H1 (cell line): ENCODE results near the gene TSN. TPM values are rescaled to one million over a fixed set of nuclear protein-coding genes. Genes with fewer than 3 reads are reported as not detected.

ENCODE experiments used
- CTCF ChIA-PET: fragments of 300-600 bp; sonication (Branson Sonifier 250); formaldehyde crosslinking; loops from one replicate; lab custom pipeline; 2021; ENCODE audit not compliant: partially characterized antibody; lab: Charles Lee
- POLR2A ChIA-PET: fragments of 300-600 bp; sonication (Branson Sonifier 250); formaldehyde crosslinking; loops from one replicate; lab custom pipeline; 2021; ENCODE audit warnings: inconsistent platforms; ENCODE audit not compliant: partially characterized antibody; lab: Charles Lee
- DNase-seq, 2 experiments: peaks; one replicate each; pipeline versions ENCODE4 v3.0.0 to v3.0.0-alpha.2; 2010 to 2022; ENCODE audit warnings: low spot score in 2 of 2, low read depth in 1 of 2, mixed read lengths in 1 of 2
- FAIRE-seq: peaks from 2 replicates; lab custom pipeline; 2011; peaks lifted over from hg19 to GRCh38; lab: Jason Lieb, UNC
- H2AFZ ChIP-seq: 2 replicates; pipeline ENCODE4 v1.8.1; 2012; ENCODE audit warnings: low read length, inconsistent platforms
- H2AK5ac ChIP-seq: 2 replicates; pipeline ENCODE4 v1.6.1; 2013; ENCODE audit warnings: low read depth, low read length
- H2BK120ac ChIP-seq: replicated peaks from 2 replicates; pipeline ENCODE3; 2013; ENCODE audit warnings: low read depth, low read length, inconsistent platforms
- H2BK12ac ChIP-seq: 2 replicates; pipeline ENCODE4 v1.6.1; 2013; ENCODE audit warnings: low read depth, low read length
- H2BK15ac ChIP-seq: 2 replicates; pipeline ENCODE4 v1.6.1; 2013; ENCODE audit warnings: low read length
- H2BK20ac ChIP-seq: 2 replicates; pipeline ENCODE4 v1.6.1; 2013; ENCODE audit warnings: low read length
- H2BK5ac ChIP-seq: 2 replicates; pipeline ENCODE4 v1.6.1; 2013; ENCODE audit warnings: low read depth, low read length
- H3K14ac ChIP-seq: 2 replicates; pipeline ENCODE4 v1.6.1; 2013; ENCODE audit warnings: inconsistent platforms; ENCODE audit not compliant: insufficient read length
- H3K18ac ChIP-seq: 2 replicates; pipeline ENCODE4 v1.6.1; 2013; ENCODE audit warnings: low read length; ENCODE audit errors: extremely low read depth
- H3K23ac ChIP-seq: 2 replicates; pipeline ENCODE4 v1.6.1; 2013; ENCODE audit warnings: inconsistent platforms; ENCODE audit not compliant: insufficient read length
- H3K23me2 ChIP-seq: 2 replicates; pipeline ENCODE4 v1.6.1; 2013; ENCODE audit warnings: low read depth, low read length
- H3K27ac ChIP-seq: 2 replicates; pipeline ENCODE4 v1.6.1; 2011; ENCODE audit warnings: low read depth, low read length, inconsistent platforms
- H3K27me3 ChIP-seq, 4 experiments: replicated peaks in 1 of 4; 1 replicate in 1 of 4; 2 replicates in 3 of 4; pipeline versions ENCODE4 v1.6.1 to v1.8.1; 2011 to 2013; ENCODE audit warnings: low read length in 3 of 4, mild to moderate bottlenecking in 3 of 4, inconsistent platforms in 2 of 4, mixed read lengths in 2 of 4, moderate library complexity in 1 of 4; ENCODE audit not compliant: control insufficient read depth in 3 of 4, insufficient read depth in 3 of 4; ENCODE audit errors: extremely low read depth in 1 of 4
- H3K36me3 ChIP-seq, 4 experiments: 2 replicates each; pipeline versions ENCODE4 v1.6.1 to v1.8.1; 2011 to 2013; ENCODE audit warnings: mild to moderate bottlenecking in 4 of 4, low read length in 3 of 4, moderate library complexity in 2 of 4, control low read depth in 1 of 4, inconsistent platforms in 1 of 4; ENCODE audit not compliant: insufficient read depth in 4 of 4, control insufficient read depth in 2 of 4
- H3K4ac ChIP-seq: replicated peaks from 2 replicates; pipeline ENCODE3; 2013; ENCODE audit warnings: low read length, low read depth, mixed read lengths, inconsistent platforms; ENCODE audit not compliant: insufficient read length
- H3K4me1 ChIP-seq, 4 experiments: replicated peaks in 1 of 4; 1 replicate in 1 of 4; 2 replicates in 3 of 4; pipeline versions ENCODE4 v1.6.1 to v1.8.1; 2011 to 2013; ENCODE audit warnings: low read length in 3 of 4, inconsistent platforms in 2 of 4, mixed read lengths in 1 of 4; ENCODE audit not compliant: insufficient read depth in 4 of 4, control insufficient read depth in 3 of 4
- H3K4me2 ChIP-seq, 2 experiments: 2 replicates each; pipeline versions ENCODE4 v1.6.1 to v1.8.1; 2011 to 2013; ENCODE audit warnings: low read depth in 2 of 2, low read length in 2 of 2, control low read depth in 1 of 2, inconsistent platforms in 1 of 2, mild to moderate bottlenecking in 1 of 2; ENCODE audit not compliant: insufficient read depth in 1 of 2
- H3K4me3 ChIP-seq, 4 experiments: fragments of 200-600, 300-600 bp in 1 of 4; sonication (generic), shearing (Covaris generic), sonication (Bioruptor Twin) in 1 of 4; 2 replicates each; pipeline versions ENCODE4 v1.5.1 to v1.8.1; 2011 to 2016; ENCODE audit warnings: low read length in 4 of 4, low read depth in 3 of 4, control low read depth in 2 of 4, inconsistent platforms in 2 of 4, mild to moderate bottlenecking in 2 of 4, mixed read lengths in 1 of 4, moderate library complexity in 1 of 4; ENCODE audit not compliant: insufficient read depth in 2 of 4; ENCODE audit errors: extremely low read depth in 1 of 4
- H3K56ac ChIP-seq: replicated peaks from 2 replicates; pipeline ENCODE3; 2013; ENCODE audit warnings: low read depth, mild to moderate bottlenecking, mixed read lengths, low read length, inconsistent platforms; ENCODE audit not compliant: insufficient read length
- H3K79me1 ChIP-seq: 2 replicates; pipeline ENCODE4 v1.6.1; 2013; ENCODE audit warnings: low read depth, low read length, control low read depth
- H3K79me2 ChIP-seq, 2 experiments: 2 replicates each; pipeline versions ENCODE4 v1.6.1 to v1.8.1; 2012 to 2013; ENCODE audit warnings: low read length in 2 of 2, mild to moderate bottlenecking in 2 of 2, inconsistent platforms in 1 of 2; ENCODE audit not compliant: insufficient read depth in 2 of 2, control insufficient read depth in 1 of 2
- H3K9ac ChIP-seq, 4 experiments: replicated peaks in 1 of 4; 1 replicate in 1 of 4; 2 replicates in 3 of 4; pipeline versions ENCODE4 v1.6.1 to v1.8.1; 2011 to 2013; ENCODE audit warnings: low read depth in 3 of 4, low read length in 3 of 4, control low read depth in 2 of 4, mild to moderate bottlenecking in 2 of 4, moderate library complexity in 2 of 4, inconsistent platforms in 1 of 4; ENCODE audit errors: extremely low read depth in 1 of 4
- H3K9me3 ChIP-seq, 2 experiments: 2 replicates each; pipeline versions ENCODE4 v1.6.1 to v1.8.1; 2012 to 2013; ENCODE audit warnings: mild to moderate bottlenecking in 2 of 2, moderate library complexity in 2 of 2, control low read depth in 1 of 2, inconsistent platforms in 1 of 2, low read depth in 1 of 2, low read length in 1 of 2, mixed read lengths in 1 of 2; ENCODE audit not compliant: insufficient read depth in 2 of 2
- H4K20me1 ChIP-seq, 2 experiments: replicated peaks in 1 of 2; 2 replicates each; pipeline versions ENCODE3 to v1.8.1; 2011 to 2013; ENCODE audit warnings: inconsistent platforms in 2 of 2, low read length in 2 of 2, mild to moderate bottlenecking in 1 of 2; ENCODE audit not compliant: insufficient read depth in 2 of 2, control insufficient read depth in 1 of 2
- H4K5ac ChIP-seq: 2 replicates; pipeline ENCODE4 v1.6.1; 2013; ENCODE audit warnings: low read length, low read depth, mixed read lengths, inconsistent platforms; ENCODE audit not compliant: insufficient read length
- H4K8ac ChIP-seq: 2 replicates; pipeline ENCODE4 v1.8.0; 2013; ENCODE audit warnings: mild to moderate bottlenecking, moderate library complexity, low read length, inconsistent platforms; ENCODE audit not compliant: insufficient read depth; ENCODE audit errors: extremely low read depth
- H4K91ac ChIP-seq: replicated peaks from 2 replicates; pipeline ENCODE3; 2013; ENCODE audit warnings: low read length, mixed read lengths, inconsistent platforms; ENCODE audit not compliant: insufficient read length
- KDM1A ChIP-seq: fragments of 200-600, 300-600 bp; sonication (generic); IDR thresholded peaks from 2 replicates; pipeline ENCODE4 v1.7.1; 2016; ENCODE audit warnings: mild to moderate bottlenecking, low read length, borderline replicate concordance
- POLR2A ChIP-seq, 2 experiments: IDR thresholded peaks; 1 replicate in 1 of 2; 2 replicates in 1 of 2; pipeline ENCODE4 v1.6.1; 2011; ENCODE audit warnings: low read depth in 2 of 2, low read length in 2 of 2, mild to moderate bottlenecking in 2 of 2; ENCODE audit errors: control extremely low read depth in 1 of 2
- RFX5 ChIP-seq: IDR thresholded peaks from 2 replicates; pipeline ENCODE4 v1.6.1; 2011; ENCODE audit warnings: low read depth, low read length, improper control_type of control experiment, borderline replicate concordance
- WGBS, 2 experiments: shearing (Covaris generic) in 1 of 2; methylation state at CpG; one replicate each; pipeline versions ENCODE4 v1.1.6 to v1.1.7; 2013 to 2015; ENCODE audit warnings: low lambda C conversion rate in 2 of 2, mixed read lengths in 2 of 2, inconsistent platforms in 1 of 2, low coverage in 1 of 2, missing lambda C conversion rate in 1 of 2; ENCODE audit not compliant: insufficient replicate concordance in 2 of 2, insufficient coverage in 1 of 2, insufficient read length in 1 of 2; ENCODE audit errors: extremely low coverage in 1 of 2, missing lambda C conversion rate in 1 of 2; 5-methylcytosine and 5-hydroxymethylcytosine counted together
- polyA plus RNA-seq, 7 experiments: library from polyadenylated mRNA; depleted of rRNA in 3 of 7; stranded (reverse) in 5 of 7; unstranded in 2 of 7; fragments of >200 nt in 5 of 7; fragments of 200-250 nt in 2 of 7; gene quantifications; 1 replicate in 5 of 7; 2 replicates in 1 of 7; 4 replicates in 1 of 7; pipeline versions ENCODE4 v1.2.1 to v1.2.3, GENCODE V29; 2011 to 2013; ENCODE audit warnings: missing spikeins in 2 of 7, mixed read lengths in 2 of 7
- total RNA-seq: library from RNA; stranded (reverse); fragmentation: NEBNext Ultra II Directional; extraction: Animal tissue kit (Norgen Biotek cat#: 25700); gene quantifications from 2 replicates; pipeline ENCODE4 v1.2.1, GENCODE V29; 2021

TSN gene
- total and polyA plus RNA-seq, 2 of the 8 experiments (the other 6 are each of a cell fraction or from before 2014, with no cell fraction given) = 44.4 to 96.1 TPM

DNA sequence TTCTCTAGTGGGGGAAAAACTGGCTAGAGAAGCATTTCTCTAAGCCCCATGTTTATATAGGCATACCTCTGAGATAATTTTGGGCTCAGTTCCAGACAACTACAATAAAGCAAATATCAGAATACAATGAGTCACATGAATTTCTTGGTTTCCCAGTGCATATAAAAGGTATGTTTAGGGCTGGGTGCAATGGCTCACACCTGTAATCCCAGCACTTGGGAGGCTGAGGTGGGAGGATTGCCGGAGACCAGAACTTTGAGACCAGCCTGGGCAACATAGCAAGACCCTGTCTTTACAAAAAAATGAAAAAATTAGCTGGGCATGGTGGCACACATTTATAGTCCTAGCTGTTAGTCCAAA, 22.2 kb downstream of the TSN start:
- Histone ChIP-seq H2BK15ac (no peak overlapping the region), H2BK5ac (no peak overlapping the region), H3K4me2 (no peak overlapping the region), H3K27ac (no peak overlapping the region), H3K4me3 (no peak overlapping the region), H3K23ac (no peak overlapping the region), H4K20me1 (peaks cover 0 to 2% of the 10 kb centered on the region in 2 experiments), H2AFZ (no peak overlapping the region), H4K8ac (no peak overlapping the region), H3K18ac (no peak overlapping the region), H3K9me3 (no peaks in the 10 kb centered on the region), H3K14ac (no peak overlapping the region), H3K4ac (no peak overlapping the region), H2BK12ac (no peak overlapping the region), H2BK20ac (no peak overlapping the region), H3K4me1 (peaks cover 0 to 6% (median 1%) of the 10 kb centered on the region in 4 experiments; a peak in 3 of 7 replicates), H3K23me2 (peaks cover 4% of the 10 kb centered on the region; the same call in 1 of the 2 replicates), H4K91ac (no peak overlapping the region), H3K36me3 (no peaks in the 10 kb centered on the region), H2AK5ac (no peak overlapping the region), H3K79me2 (no peaks in the 10 kb centered on the region), H3K56ac (no peak overlapping the region), H4K5ac (no peak overlapping the region), H2BK120ac (no peak overlapping the region), H3K27me3 (no peaks in the 10 kb centered on the region), H3K9ac (no peak overlapping the region), H3K79me1 (no peaks in the 10 kb centered on the region)
- TF ChIP-seq POLR2A (IDR thresholded peaks at IDR 0.05; ENCODE audit: control extremely low read depth in 1 of 2, low read depth in 2 of 2, low read length in 2 of 2) = no peak
- TF ChIP-seq KDM1A = peak; percentile 22; the same call in 1 of the 2 replicates
- TF ChIP-seq RFX5 = no peak
- ChIA-PET CTCF (interaction anchor here (1.1 kb wide), 1 partner anchor 29 kb away, joined by 4 read pairs; no protein-coding TSS in a partner anchor), POLR2A (interaction anchor here (1.1 to 1.2 kb wide), 2 partner anchors 8 to 18 kb away, joined by 3 to 4 read pairs; no protein-coding TSS in a partner anchor)
- no peak for FAIRE-seq
- DNase-seq = no peak
- WGBS, 2 experiments = 92% methylated on average over 1 of the region's 1 CpG; no CpG with 5 or more reads in 1 of the 2 experiments
